Naive thymus-derived CD4-positive, alpha-beta T cell (primary cell): ENCODE data around the gene ASF1B. TPM values are rescaled to one million over a fixed set of nuclear protein-coding genes. Genes with fewer than 3 reads are reported as not detected.
A peak's percentile ranks its signal among the peaks of the same experiment; 100 is the strongest.

Experiments
- ATAC-seq: fragments of 150-1000 bp; cut with Tn5 transposase; 2 replicates; pipeline ENCODE4 v1.10.0; 2021; ENCODE audit warnings: mild to moderate bottlenecking, moderate library complexity
- CTCF ChIA-PET: fragments of 350-600 bp; sonication (Branson Sonifier 250); formaldehyde crosslinking; loops from one replicate; lab custom pipeline; 2021; ENCODE audit warnings: antibody characterized with exemption; lab: Charles Lee
- POLR2A ChIA-PET: fragments of 350-600 bp; sonication (Branson Sonifier 250); formaldehyde crosslinking; loops from one replicate; lab custom pipeline; 2021; ENCODE audit warnings: antibody characterized with exemption, inconsistent platforms; lab: Charles Lee
- DNase-seq, 9 donors: peaks; one replicate each; pipeline versions ENCODE4 v3.0.0 to v3.0.0-alpha.2; 2020 to 2022; ENCODE audit warnings: mixed read lengths in 1 of 9
- H3K27ac ChIP-seq: one replicate; pipeline ENCODE4 v1.7.0; 2013; ENCODE audit warnings: mild to moderate bottlenecking, low read depth, low read length, moderate library complexity
- H3K27me3 ChIP-seq, 2 donors: one replicate each; pipeline ENCODE4 v1.7.0; 2013; ENCODE audit warnings: low read length in 2 of 2, mild to moderate bottlenecking in 2 of 2, moderate library complexity in 2 of 2; ENCODE audit not compliant: control insufficient read depth in 2 of 2, insufficient read depth in 2 of 2
- H3K36me3 ChIP-seq, 3 experiments: 1 replicate in 2 of 3; 2 replicates in 1 of 3; pipeline ENCODE4 v1.7.0; 2013; ENCODE audit warnings: low read length in 3 of 3, mild to moderate bottlenecking in 3 of 3, moderate library complexity in 1 of 3; ENCODE audit not compliant: insufficient read depth in 3 of 3, control insufficient read depth in 2 of 3
- H3K4me1 ChIP-seq, 2 donors: one replicate each; pipeline ENCODE4 v1.7.0; 2013; ENCODE audit warnings: low read length in 2 of 2, mild to moderate bottlenecking in 2 of 2, moderate library complexity in 1 of 2; ENCODE audit not compliant: control insufficient read depth in 2 of 2, insufficient read depth in 2 of 2
- H3K4me3 ChIP-seq: 2 replicates; pipeline ENCODE4 v1.7.0; 2013; ENCODE audit warnings: mild to moderate bottlenecking, low read length
- H3K9me3 ChIP-seq, 3 experiments: 1 replicate in 2 of 3; 2 replicates in 1 of 3; pipeline ENCODE4 v1.7.0; 2013; ENCODE audit warnings: low read length in 3 of 3; ENCODE audit not compliant: control insufficient read depth in 2 of 3
- H3K27ac Mint-ChIP-seq, 9 donors: one replicate each; pipeline ENCODE4 v1.8.0; 2020 to 2022; ENCODE audit warnings: mixed read lengths in 9 of 9, mild to moderate bottlenecking in 8 of 9, moderate library complexity in 5 of 9, inconsistent platforms in 2 of 9
- H3K27me3 Mint-ChIP-seq, 5 donors: one replicate each; pipeline ENCODE4 v1.8.0; 2021 to 2022; ENCODE audit warnings: mixed read lengths in 5 of 5, mild to moderate bottlenecking in 1 of 5
- H3K36me3 Mint-ChIP-seq, 5 donors: one replicate each; pipeline ENCODE4 v1.8.0; 2020 to 2022; ENCODE audit warnings: mixed read lengths in 5 of 5, mild to moderate bottlenecking in 3 of 5, inconsistent platforms in 1 of 5
- H3K4me1 Mint-ChIP-seq, 7 donors: one replicate each; pipeline ENCODE4 v1.8.0; 2020 to 2022; ENCODE audit warnings: mixed read lengths in 7 of 7, mild to moderate bottlenecking in 3 of 7, inconsistent platforms in 1 of 7
- H3K4me3 Mint-ChIP-seq, 10 donors: one replicate each; pipeline ENCODE4 v1.8.0; 2020 to 2022; ENCODE audit warnings: mild to moderate bottlenecking in 10 of 10, mixed read lengths in 10 of 10, moderate library complexity in 6 of 10, inconsistent platforms in 2 of 10
- H3K9me3 Mint-ChIP-seq, 11 donors: one replicate each; pipeline ENCODE4 v1.8.0; 2020 to 2022; ENCODE audit warnings: mixed read lengths in 11 of 11, mild to moderate bottlenecking in 4 of 11, inconsistent platforms in 1 of 11, moderate library complexity in 1 of 11
- intact Hi-C, 2 donors: fragments of 100-400 bp; cut with micrococcal nuclease; formaldehyde crosslinking; loops; one replicate each; pipeline ENCODE4 v1.15.1; 2023
- polyA plus RNA-seq, 2 donors: library from polyadenylated mRNA; unstranded; fragments of 300-500 nt; fragmentation: Illumina TruSeq; gene quantifications; one replicate each; pipeline ENCODE4 v1.2.3, GENCODE V29; 2021
- total RNA-seq, 6 experiments: library from RNA in 5 of 6; stranded (reverse) in 5 of 6; gene quantifications; 1 replicate in 5 of 6; 2 replicates in 1 of 6; pipeline ENCODE4 v1.2.3 and lab custom pipeline; 2021 to 2026

ASF1B gene
- total and polyA plus RNA-seq, 7 experiments from 2014 or later, result 0.98 to 79.0 (median 2.4) TPM

DNA sequence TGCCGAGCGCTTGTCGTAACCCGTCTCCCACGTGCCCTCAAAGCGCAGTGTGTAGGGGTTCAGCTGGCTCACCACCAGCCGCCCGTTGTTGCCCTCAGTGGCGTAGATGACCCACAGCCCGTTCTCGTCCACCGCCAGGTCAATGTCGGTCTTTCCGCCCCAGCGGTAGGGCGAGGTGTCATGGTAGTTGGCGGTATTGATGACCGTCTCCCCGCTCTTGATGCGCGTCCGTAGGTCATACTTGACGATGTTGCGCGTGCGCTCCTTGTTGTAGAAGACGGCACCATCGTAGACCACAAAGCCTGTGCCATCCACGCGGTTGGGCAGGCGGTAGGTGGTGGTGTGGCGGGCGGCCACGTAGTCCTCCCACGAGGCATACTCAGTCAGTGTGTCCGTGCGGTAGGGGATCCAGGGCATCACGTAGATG is 26.5 kb upstream of the ASF1B start:
- H3K36me3 ChIP-seq, result peaks cover 0 to 44% (median 3%) of the 10 kb centered on the region in 3 experiments
- no peak overlapping the region for H3K27ac ChIP-seq
- intact Hi-C loops, result no loop called here
- Mint-ChIP-seq H3K4me3 (no peak overlapping the region), H3K9me3 (no peaks in the 10 kb centered on the region), H3K4me1 (peaks cover 14 to 22% (median 15%) of the 10 kb centered on the region in 7 donors), H3K36me3 (peaks cover 0 to 13% (median 0%) of the 10 kb centered on the region in 5 donors), H3K27me3 (no peaks in the 10 kb centered on the region), H3K27ac (no peak overlapping the region)
- CTCF ChIA-PET, result no interaction called here
- ATAC-seq (no peak), DNase-seq (no peak)
- H3K4me1 ChIP-seq, result peaks cover 11 to 15% of the 10 kb centered on the region in 2 donors
- POLR2A ChIA-PET, result interaction anchor here (0.9 to 2.0 kb wide), 2 partner anchors 12 to 15 kb away, joined by 3 to 8 read pairs; no protein-coding TSS in a partner anchor
- H3K9me3 ChIP-seq, result no peaks in the 10 kb centered on the region
- H3K4me3 ChIP-seq, result no peak overlapping the region
- H3K27me3 ChIP-seq, result no peaks in the 10 kb centered on the region

- peaks cover 3 to 8% of the 10 kb centered on the region in 2 donors for H3K4me1 ChIP-seq
- H3K36me3 ChIP-seq, result peaks cover 0 to 59% (median 3%) of the 10 kb centered on the region in 3 experiments
- H3K27ac ChIP-seq, result no peak overlapping the region
- H3K27me3 ChIP-seq, result no peaks in the 10 kb centered on the region
- ChIA-PET POLR2A (interaction anchor here (2.0 kb wide), 1 partner anchor 10 kb away, joined by 8 read pairs; no protein-coding TSS in a partner anchor), CTCF (no interaction called here)
- Mint-ChIP-seq H3K4me1 (peaks cover 3 to 9% (median 6%) of the 10 kb centered on the region in 7 donors), H3K4me3 (no peak overlapping the region), H3K27me3 (no peaks in the 10 kb centered on the region), H3K36me3 (peaks cover 0 to 20% (median 3%) of the 10 kb centered on the region in 5 donors), H3K27ac (no peak overlapping the region), H3K9me3 (no peaks in the 10 kb centered on the region)
- ATAC-seq (no peak), DNase-seq (no peak)
- intact Hi-C loops, result no loop called here
- no peak overlapping the region for H3K4me3 ChIP-seq
- no peaks in the 10 kb centered on the region for H3K9me3 ChIP-seq
Measured at GRCh38 chr19:14161305-14161704, 24.9 kb upstream of the ASF1B start.

GRCh38 chr19:14160017-14160703 is 23.8 kb upstream of the ASF1B start:
- Histone ChIP-seq H3K4me1 (no peaks in the 10 kb centered on the region), H3K27me3 (no peaks in the 10 kb centered on the region), H3K4me3 (no peak overlapping the region), H3K27ac (no peak overlapping the region), H3K9me3 (no peaks in the 10 kb centered on the region), H3K36me3 (peaks cover 0 to 69% (median 7%) of the 10 kb centered on the region in 3 experiments)
- no peak for DNase-seq
- ChIA-PET CTCF (no interaction called here), POLR2A (interaction anchor here (1.0 kb wide), 1 partner anchor 10 kb away, joined by 4 read pairs; no protein-coding TSS in a partner anchor)
- H3K9me3 Mint-ChIP-seq, result no peaks in the 10 kb centered on the region
- intact Hi-C loops, result no loop called here
- H3K27ac Mint-ChIP-seq, result no peak overlapping the region
- H3K36me3 Mint-ChIP-seq, result peaks cover 0 to 20% (median 3%) of the 10 kb centered on the region in 5 donors
- no peaks in the 10 kb centered on the region for H3K4me1 Mint-ChIP-seq
- no peaks in the 10 kb centered on the region for H3K27me3 Mint-ChIP-seq
- no peak overlapping the region for H3K4me3 Mint-ChIP-seq
- ATAC-seq, result no peak

GRCh38 chr19:14159059-14159458 is 22.7 kb upstream of the ASF1B start:
- ChIA-PET POLR2A (interaction anchor here (0.7 to 1.4 kb wide), 2 partner anchors 8 to 41 kb away, joined by 3 to 4 read pairs; partner anchors contain the start of gene PRKACA), CTCF (interaction anchor here (1.3 kb wide), 1 partner anchor 9 kb away, joined by 3 read pairs; no protein-coding TSS in a partner anchor)
- Mint-ChIP-seq H3K9me3 (no peaks in the 10 kb centered on the region), H3K4me3 (no peak overlapping the region), H3K27me3 (no peaks in the 10 kb centered on the region), H3K27ac (no peak overlapping the region), H3K36me3 (peaks cover 0 to 23% (median 3%) of the 10 kb centered on the region in 5 donors), H3K4me1 (no peaks in the 10 kb centered on the region)
- peaks cover 0 to 78% (median 7%) of the 10 kb centered on the region in 3 experiments for H3K36me3 ChIP-seq
- H3K27ac ChIP-seq, result no peak overlapping the region
- intact Hi-C loops, result no loop called here
- no peak for ATAC-seq
- H3K9me3 ChIP-seq, result no peaks in the 10 kb centered on the region
- H3K4me3 ChIP-seq, result no peak overlapping the region
- H3K27me3 ChIP-seq, result no peaks in the 10 kb centered on the region
- H3K4me1 ChIP-seq, result no peaks in the 10 kb centered on the region
- no peak for DNase-seq

DNA sequence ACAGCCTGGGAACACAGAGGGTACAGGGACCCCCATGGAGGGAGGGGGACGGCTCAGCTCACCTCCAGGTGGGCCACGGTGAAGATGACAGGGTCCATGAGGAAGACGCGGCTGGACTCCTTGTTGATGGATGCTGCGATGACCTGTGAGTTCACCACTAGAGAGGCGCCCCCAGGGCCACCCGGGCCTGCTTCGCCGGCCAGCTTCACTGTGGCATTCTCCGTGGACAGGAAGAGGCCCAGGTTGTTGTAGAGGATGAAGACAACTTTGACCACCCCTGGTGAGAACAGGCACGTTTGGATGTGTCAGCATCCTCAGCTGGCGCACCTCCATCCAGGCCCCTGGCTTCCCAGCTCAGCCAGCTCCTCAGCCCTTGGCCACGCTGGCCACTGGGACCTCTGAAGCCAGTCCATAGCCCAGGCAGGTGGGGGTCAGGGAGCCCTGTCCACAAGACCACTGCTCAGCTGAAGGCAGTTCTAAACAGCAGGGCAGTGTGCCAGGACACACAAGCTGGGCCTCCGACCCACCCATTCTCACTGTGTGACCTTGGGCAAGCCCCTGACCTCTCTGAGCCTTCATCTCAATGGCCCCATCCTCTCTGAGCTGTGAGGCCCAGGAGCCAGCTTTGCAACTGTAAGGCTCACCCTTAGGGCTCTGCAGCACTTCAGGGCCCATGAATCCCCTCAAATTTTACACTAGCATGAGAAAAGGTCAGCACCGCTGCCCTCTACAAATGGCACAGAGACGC is 22.1 kb upstream of the ASF1B start:
- ATAC-seq, result no peak
- H3K9me3 Mint-ChIP-seq, result no peaks in the 10 kb centered on the region
- H3K36me3 Mint-ChIP-seq, result peaks cover 0 to 23% (median 3%) of the 10 kb centered on the region in 5 donors
- H3K4me3 ChIP-seq, result no peak overlapping the region
- ChIA-PET POLR2A (interaction anchor here (1.4 kb wide), 1 partner anchor 9 kb away, joined by 4 read pairs; no protein-coding TSS in a partner anchor), CTCF (interaction anchor here (1.3 kb wide), 1 partner anchor 10 kb away, joined by 3 read pairs; no protein-coding TSS in a partner anchor)
- DNase-seq, result no peak
- no peaks in the 10 kb centered on the region for H3K4me1 ChIP-seq
- H3K27ac Mint-ChIP-seq, result no peak overlapping the region
- H3K4me1 Mint-ChIP-seq, result no peaks in the 10 kb centered on the region
- no peak overlapping the region for H3K4me3 Mint-ChIP-seq
- H3K9me3 ChIP-seq, result no peaks in the 10 kb centered on the region
- intact Hi-C loops, result no loop called here
- H3K27me3 ChIP-seq, result no peaks in the 10 kb centered on the region
- H3K27me3 Mint-ChIP-seq, result no peaks in the 10 kb centered on the region
- H3K27ac ChIP-seq, result no peak overlapping the region
- H3K36me3 ChIP-seq, result peaks cover 0 to 81% (median 7%) of the 10 kb centered on the region in 3 experiments

- Histone ChIP-seq H3K27me3 (no peaks in the 10 kb centered on the region), H3K9me3 (no peaks in the 10 kb centered on the region), H3K4me1 (no peaks in the 10 kb centered on the region), H3K27ac (no peak overlapping the region), H3K36me3 (peaks cover 0 to 79% (median 6%) of the 10 kb centered on the region in 3 experiments), H3K4me3 (no peak overlapping the region)
- Mint-ChIP-seq H3K36me3 (peaks cover 0 to 20% (median 7%) of the 10 kb centered on the region in 5 donors), H3K27me3 (no peaks in the 10 kb centered on the region), H3K4me3 (no peak overlapping the region), H3K4me1 (peaks cover 0 to 5% (median 4%) of the 10 kb centered on the region in 7 donors), H3K27ac (peak overlapping the region in 2 of 9 donors; percentile 17 to 70), H3K9me3 (no peaks in the 10 kb centered on the region)
- ATAC-seq (no peak), DNase-seq (no peak)
- POLR2A ChIA-PET, result interaction anchor here (1.9 kb wide), 1 partner anchor 11 kb away, joined by 4 read pairs; no protein-coding TSS in a partner anchor
- CTCF ChIA-PET, result no interaction called here
- intact Hi-C loops, result no loop called here
Measured at GRCh38 chr19:14156971-14157717, 20.8 kb upstream of the ASF1B start.
